Mesothelial cell of epicardium (in vitro differentiated cells): ENCODE measurements around the gene TUB. TPM values are rescaled to one million over a fixed set of nuclear protein-coding genes. Genes with fewer than 3 reads are reported as not detected.
A peak's percentile ranks its signal among the peaks of the same experiment; 100 is the strongest.

ENCODE experiments used
- DNase-seq, 2 experiments: peaks; one replicate each; pipeline ENCODE4 v3.0.0; 2021; ENCODE audit warnings: low spot score in 2 of 2; ENCODE audit not compliant: unreplicated experiment in 2 of 2
- H3K27ac Mint-ChIP-seq: 2 replicates; pipeline ENCODE4 v1.8.0; 2021; ENCODE audit warnings: mixed read lengths
- H3K27me3 Mint-ChIP-seq: 2 replicates; pipeline ENCODE4 v1.8.0; 2021; ENCODE audit warnings: low read depth, mixed read lengths
- H3K36me3 Mint-ChIP-seq: 2 replicates; pipeline ENCODE4 v1.8.0; 2021; ENCODE audit warnings: mixed read lengths
- H3K4me1 Mint-ChIP-seq: 2 replicates; pipeline ENCODE4 v1.8.0; 2021; ENCODE audit warnings: mixed read lengths
- H3K4me3 Mint-ChIP-seq: 2 replicates; pipeline ENCODE4 v1.8.0; 2021; ENCODE audit warnings: mild to moderate bottlenecking, moderate library complexity, mixed read lengths
- H3K9me3 Mint-ChIP-seq: 2 replicates; pipeline ENCODE4 v1.8.0; 2021; ENCODE audit warnings: mixed read lengths
- total RNA-seq: library from RNA; stranded (reverse); gene quantifications from 3 replicates; pipeline ENCODE4 v1.2.1, GENCODE V29; 2021
- TF ChIP-seq, protein P1 (sequence below): fragments of 200-600 bp; sonication (generic); IDR thresholded peaks from one replicate; pipeline ENCODE4 v1.5.0; 2021; ENCODE audit warnings: antibody characterized with exemption; ENCODE audit not compliant: unreplicated experiment

The TUB gene
- total RNA-seq, 1 donor from 2014 or later = 52.8 TPM

DNA sequence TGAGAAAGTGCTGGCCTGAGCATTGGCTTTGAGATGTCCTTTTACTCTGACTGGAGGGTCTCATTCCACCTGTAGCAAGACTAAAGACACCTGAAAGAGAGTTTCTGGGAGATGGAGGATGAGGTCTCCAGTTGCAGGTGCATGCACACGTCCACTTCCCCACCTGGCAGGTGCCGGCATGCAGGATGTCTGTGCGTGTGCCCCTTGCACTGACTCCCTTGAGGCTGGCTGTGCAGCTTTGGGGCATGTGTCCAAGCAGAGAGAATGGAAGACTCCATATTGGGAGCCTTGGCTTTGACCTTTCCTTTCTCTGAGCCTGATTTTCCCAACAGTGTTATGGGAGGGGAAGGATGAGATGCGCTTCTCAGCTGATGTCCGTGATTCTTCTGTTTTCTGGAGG is 44.0 kb upstream of the TUB start:
- peaks cover under 1% of the 10 kb centered on the region for H3K9me3 Mint-ChIP-seq

DNA sequence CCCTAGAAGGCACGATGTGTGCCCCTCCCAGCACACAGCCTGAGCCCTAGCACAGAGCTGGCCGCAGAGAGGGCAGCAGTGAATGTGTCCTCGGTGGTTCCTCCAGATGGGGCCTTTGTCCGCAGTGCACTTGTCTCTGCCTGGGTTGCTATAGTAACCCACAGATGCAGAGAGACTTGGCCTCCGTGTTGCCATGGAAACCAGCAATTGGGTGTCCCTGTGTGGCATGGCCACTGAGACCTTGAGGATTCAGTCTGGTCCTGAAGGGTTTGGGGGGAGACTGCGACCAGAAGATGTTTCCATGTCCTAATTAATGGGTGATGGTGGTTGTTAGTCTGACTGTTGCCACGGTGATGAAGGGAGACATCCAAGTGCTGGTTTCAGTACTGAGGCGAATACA is 42.6 kb upstream of the TUB start:
- Mint-ChIP-seq H3K36me3 (no peaks in the 10 kb centered on the region), H3K4me3 (no peak overlapping the region), H3K27ac (no peak overlapping the region), H3K4me1 (peaks cover 17% of the 10 kb centered on the region), H3K9me3 (peaks cover 7% of the 10 kb centered on the region), H3K27me3 (peaks cover 34% of the 10 kb centered on the region)
- TF ChIP-seq, protein P1, sequence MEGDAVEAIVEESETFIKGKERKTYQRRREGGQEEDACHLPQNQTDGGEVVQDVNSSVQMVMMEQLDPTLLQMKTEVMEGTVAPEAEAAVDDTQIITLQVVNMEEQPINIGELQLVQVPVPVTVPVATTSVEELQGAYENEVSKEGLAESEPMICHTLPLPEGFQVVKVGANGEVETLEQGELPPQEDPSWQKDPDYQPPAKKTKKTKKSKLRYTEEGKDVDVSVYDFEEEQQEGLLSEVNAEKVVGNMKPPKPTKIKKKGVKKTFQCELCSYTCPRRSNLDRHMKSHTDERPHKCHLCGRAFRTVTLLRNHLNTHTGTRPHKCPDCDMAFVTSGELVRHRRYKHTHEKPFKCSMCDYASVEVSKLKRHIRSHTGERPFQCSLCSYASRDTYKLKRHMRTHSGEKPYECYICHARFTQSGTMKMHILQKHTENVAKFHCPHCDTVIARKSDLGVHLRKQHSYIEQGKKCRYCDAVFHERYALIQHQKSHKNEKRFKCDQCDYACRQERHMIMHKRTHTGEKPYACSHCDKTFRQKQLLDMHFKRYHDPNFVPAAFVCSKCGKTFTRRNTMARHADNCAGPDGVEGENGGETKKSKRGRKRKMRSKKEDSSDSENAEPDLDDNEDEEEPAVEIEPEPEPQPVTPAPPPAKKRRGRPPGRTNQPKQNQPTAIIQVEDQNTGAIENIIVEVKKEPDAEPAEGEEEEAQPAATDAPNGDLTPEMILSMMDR = no peak
- no peak for DNase-seq

More for the DNA sequence above, 44.0 kb upstream of the TUB start:
- peaks cover 22% of the 10 kb centered on the region for H3K4me1 Mint-ChIP-seq
- TF ChIP-seq, protein P1 = no peak
- no peak overlapping the region for H3K27ac Mint-ChIP-seq
- H3K4me3 Mint-ChIP-seq = no peak overlapping the region
- H3K27me3 Mint-ChIP-seq = peaks cover 39% of the 10 kb centered on the region
- no peak for DNase-seq
- no peaks in the 10 kb centered on the region for H3K36me3 Mint-ChIP-seq

DNA sequence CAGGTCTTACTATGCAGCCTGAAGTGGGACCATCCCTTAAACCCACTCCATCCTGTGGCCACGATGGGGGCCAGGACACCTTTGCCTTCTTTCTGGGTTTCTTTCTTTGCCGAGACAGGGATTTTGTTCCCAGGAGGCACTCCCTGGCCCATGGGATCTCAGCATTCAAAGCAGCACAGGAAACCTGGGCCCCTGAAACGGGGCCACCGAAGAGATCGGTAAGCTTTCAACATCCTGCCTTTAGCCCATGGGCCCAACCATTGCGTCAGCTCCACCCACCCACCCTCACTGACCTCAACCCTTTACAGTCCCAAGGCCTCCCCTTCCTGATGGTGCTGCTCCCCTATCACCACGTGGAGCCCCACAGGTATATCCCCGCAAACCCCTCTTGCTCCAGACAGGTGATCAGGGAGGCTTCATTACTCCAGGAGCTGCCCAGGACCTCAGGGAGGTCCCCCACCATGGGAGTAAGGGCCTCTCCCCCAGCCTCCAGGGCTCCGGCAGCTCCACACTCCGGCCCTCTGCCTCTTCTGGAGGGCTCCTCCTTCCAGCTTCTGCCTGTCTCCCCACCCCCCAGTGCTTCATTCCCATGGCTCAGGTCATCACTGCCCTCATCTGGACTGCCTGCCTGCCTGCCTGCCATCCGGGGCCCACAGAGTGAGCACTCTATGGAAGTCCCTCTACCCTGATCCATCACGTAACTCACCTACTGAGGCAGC is 42.0 kb upstream of the TUB start:
- peaks cover 7% of the 10 kb centered on the region for H3K9me3 Mint-ChIP-seq
- no peak overlapping the region for H3K27ac Mint-ChIP-seq
- DNase-seq = peak in 1 of 2 experiments; percentile 27
- peaks cover 40% of the 10 kb centered on the region for H3K27me3 Mint-ChIP-seq
- no peaks in the 10 kb centered on the region for H3K36me3 Mint-ChIP-seq
- peaks cover 13% of the 10 kb centered on the region for H3K4me1 Mint-ChIP-seq
- no peak overlapping the region for H3K4me3 Mint-ChIP-seq
- TF ChIP-seq, protein P1 = no peak

DNA sequence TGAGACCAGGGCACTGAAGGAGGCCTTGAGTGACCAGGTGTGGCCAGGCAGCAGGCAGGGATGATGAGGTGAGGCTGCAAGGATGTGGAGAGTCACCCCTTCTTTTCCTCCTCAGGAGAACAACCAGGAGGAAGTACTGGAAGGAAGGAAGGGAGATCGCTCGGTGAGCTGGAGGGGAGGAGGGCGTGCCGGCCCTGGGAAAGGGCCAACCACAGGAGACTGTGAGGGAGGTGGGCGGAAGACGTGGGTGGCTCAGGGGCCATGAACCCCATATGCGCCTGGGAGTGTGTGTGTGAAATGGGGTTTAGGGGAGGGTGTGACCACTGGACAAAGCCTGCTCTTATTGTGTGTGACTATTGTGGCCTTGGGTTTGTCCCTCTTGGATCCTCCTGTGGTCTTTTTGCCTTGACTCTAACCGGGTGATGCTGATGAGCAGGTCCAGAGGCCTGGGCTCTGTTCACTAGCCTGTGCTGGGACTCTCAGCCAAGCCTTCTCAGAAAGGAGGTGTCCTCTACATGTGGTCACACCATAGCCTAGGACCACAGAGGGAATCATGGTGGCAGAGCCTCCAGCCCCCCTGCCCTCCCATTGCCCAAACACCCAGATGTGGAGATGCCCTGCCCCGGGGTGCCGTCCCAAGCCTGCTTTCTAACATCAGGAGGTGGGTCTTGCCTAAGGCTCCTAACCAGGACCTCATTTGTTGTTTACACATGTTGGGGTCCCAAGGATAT is 41.3 kb upstream of the TUB start:
- Mint-ChIP-seq H3K4me3 (no peak overlapping the region), H3K4me1 (peaks cover 9% of the 10 kb centered on the region), H3K9me3 (peaks cover 7% of the 10 kb centered on the region), H3K36me3 (no peaks in the 10 kb centered on the region), H3K27ac (no peak overlapping the region), H3K27me3 (peaks cover 46% of the 10 kb centered on the region)
- DNase-seq = no peak
- TF ChIP-seq, protein P1 = no peak

DNA sequence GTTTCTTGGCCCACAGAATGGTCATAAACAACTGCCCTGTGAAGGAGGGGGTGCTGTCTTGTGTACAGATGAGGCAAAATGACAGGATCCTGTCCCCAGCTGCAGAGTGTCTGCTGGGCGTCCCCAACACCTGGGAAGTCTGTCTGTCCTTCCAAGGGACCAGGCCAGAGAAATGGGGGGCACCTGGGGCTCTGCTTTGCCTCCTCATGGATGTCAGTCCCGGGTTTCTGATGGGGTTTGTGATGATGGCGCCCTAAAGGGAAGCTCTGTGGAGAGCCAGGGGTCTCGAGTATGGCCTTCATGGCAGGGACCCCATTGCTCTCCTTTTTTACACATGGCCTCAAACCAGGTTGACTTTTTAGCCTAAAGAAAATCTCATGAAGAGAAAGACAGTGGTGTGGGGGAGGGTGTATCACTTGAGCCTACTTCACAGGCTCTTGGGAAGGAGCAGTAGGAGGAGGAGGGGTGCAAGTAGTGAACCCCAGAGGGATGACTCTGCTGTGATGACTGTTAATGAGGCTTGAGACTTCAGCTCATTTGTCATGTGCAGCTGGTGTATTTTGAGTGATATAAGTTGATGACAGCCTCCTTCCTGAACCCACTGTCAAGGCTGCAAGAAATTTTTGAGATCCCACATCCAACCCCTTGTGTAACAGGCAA is 40.6 kb upstream of the TUB start:
- Mint-ChIP-seq H3K4me3 (no peak overlapping the region), H3K4me1 (peaks cover 3% of the 10 kb centered on the region), H3K27ac (no peak overlapping the region), H3K36me3 (no peaks in the 10 kb centered on the region), H3K9me3 (peaks cover 7% of the 10 kb centered on the region), H3K27me3 (peaks cover 52% of the 10 kb centered on the region)
- DNase-seq = no peak
- TF ChIP-seq, protein P1 = no peak
